GM20000 (cell line): ENCODE results near the gene PKD2L2.

Source experiments
- DNase-seq: peaks from one replicate; pipeline ENCODE4 v3.0.0; 2012; ENCODE audit warnings: low spot score
- CTCF ChIP-seq: IDR thresholded peaks from 2 replicates; pipeline ENCODE4 v1.5.1; 2012; ENCODE audit warnings: mild to moderate bottlenecking, control low read depth; ENCODE audit errors: extremely low read depth, missing control alignments

PKD2L2 gene

GRCh38 chr5:137870647-137871339 is 18.5 kb upstream of the PKD2L2 start:
- DNase-seq, result no peak
- no peak for TF ChIP-seq CTCF

- DNase-seq, result no peak
- TF ChIP-seq CTCF, result no peak
Measured at GRCh38 chr5:137871571-137871970, 17.7 kb upstream of the PKD2L2 start.

- DNase-seq, result no peak
- no peak for TF ChIP-seq CTCF
Measured at GRCh38 chr5:137872466-137872865, 16.8 kb upstream of the PKD2L2 start.

- DNase-seq, result no peak
- no peak for TF ChIP-seq CTCF
Measured at GRCh38 chr5:137876101-137876500, 13.2 kb upstream of the PKD2L2 start.

- TF ChIP-seq CTCF, result no peak
- no peak for DNase-seq
Measured at GRCh38 chr5:137880313-137880712, 8.9 kb upstream of the PKD2L2 start.

- TF ChIP-seq CTCF, result no peak
Measured at GRCh38 chr5:137887831-137888230, 1.4 kb upstream of the PKD2L2 start.

GRCh38 chr5:137888466-137888862 is 793 bp upstream of the PKD2L2 start:
- DNase-seq, result no peak
- no peak for TF ChIP-seq CTCF

More at GRCh38 chr5:137887831-137888230, 1.4 kb upstream of the PKD2L2 start:
- no peak for DNase-seq
